NCI-H446 (cell line): ENCODE measurements around the gene MYRIP.
"Not testable (repeated sequence)": the region's sequence is repeated elsewhere in the genome, so short reads cannot be mapped to it uniquely, and the experiment has no call there.

Experiments used
- DNase-seq, 2 experiments: peaks; one replicate each; lab custom pipeline; 2025; lab: John Stamatoyannopoulos, UW

Gene MYRIP

GRCh38 chr3:39809181-39809994 lies at the start of gene MYRIP:
Gene MYRIP, plus strand, starts transcription at chr3:39809609. Its CDS starts 91,208 bp downstream, at chr3:39900817.
- peak in 1 of 2 experiments; percentile 51 for DNase-seq

GRCh38 chr3:39760325-39760724 lies 49.1 kb upstream of the MYRIP start:
- DNase-seq, result no peak

- no peak for DNase-seq
Measured at GRCh38 chr3:39762537-39763070, 46.8 kb upstream of the MYRIP start.

GRCh38 chr3:39763390-39763789 lies 46.0 kb upstream of the MYRIP start:
- no peak for DNase-seq

GRCh38 chr3:39765575-39765974 lies 43.8 kb upstream of the MYRIP start:
- no peak for DNase-seq

- no peak for DNase-seq
Measured at GRCh38 chr3:39766433-39766832, 43.0 kb upstream of the MYRIP start.

GRCh38 chr3:39766909-39767308 lies 42.5 kb upstream of the MYRIP start:
- DNase-seq, result not testable (repeated sequence)

- not testable (repeated sequence) for DNase-seq
Measured at GRCh38 chr3:39778168-39778567, 31.2 kb upstream of the MYRIP start.

- DNase-seq, result no peak
Measured at GRCh38 chr3:39779511-39780230, 29.7 kb upstream of the MYRIP start.

GRCh38 chr3:39780352-39780751 lies 29.1 kb upstream of the MYRIP start:
- DNase-seq, result no peak

GRCh38 chr3:39781025-39781424 lies 28.4 kb upstream of the MYRIP start:
- DNase-seq, result no peak

GRCh38 chr3:39781632-39782031 lies 27.8 kb upstream of the MYRIP start:
- no peak for DNase-seq

GRCh38 chr3:39783680-39784079 lies 25.7 kb upstream of the MYRIP start:
- no peak for DNase-seq

GRCh38 chr3:39784922-39785321 lies 24.5 kb upstream of the MYRIP start:
- no peak for DNase-seq

- no peak for DNase-seq
Measured at GRCh38 chr3:39788128-39788883, 21.1 kb upstream of the MYRIP start.

- no peak for DNase-seq
Measured at GRCh38 chr3:39791603-39792002, 17.8 kb upstream of the MYRIP start.

- DNase-seq, result no peak
Measured at GRCh38 chr3:39794880-39795279, 14.5 kb upstream of the MYRIP start.

- no peak for DNase-seq
Measured at GRCh38 chr3:39801216-39801615, 8.2 kb upstream of the MYRIP start.

- DNase-seq, result not testable (repeated sequence)
Measured at GRCh38 chr3:39802486-39802885, 6.9 kb upstream of the MYRIP start.

GRCh38 chr3:39803956-39804355 lies 5.5 kb upstream of the MYRIP start:
- no peak for DNase-seq

- no peak for DNase-seq
Measured at GRCh38 chr3:39804951-39805350, 4.5 kb upstream of the MYRIP start.

GRCh38 chr3:39805650-39806049 lies 3.8 kb upstream of the MYRIP start:
- DNase-seq, result no peak
